ENCODE data around the gene VGLL3. TPM values are rescaled to one million over a fixed set of nuclear protein-coding genes. Genes with fewer than 3 reads are reported as not detected.
A peak's percentile ranks its signal among the peaks of the same experiment; 100 is the strongest.

The VGLL3 gene
- total RNA-seq, 1 experiment from 2014 or later, result 0.15 TPM

- CTCF ChIA-PET, result no interaction called here
- POLR2A ChIA-PET, result no interaction called here
- Histone ChIP-seq H3K9me3 (ENCODE audit: control insufficient read depth, insufficient read depth, low read depth, low read length) (no peaks in the 10 kb centered on the region), H3K4me1 (ENCODE audit: control insufficient read depth, insufficient read depth, low read length) (no peaks in the 10 kb centered on the region; the same call in 1 of the 2 replicates), H3K36me3 (ENCODE audit: control insufficient read depth, insufficient read depth, low read length) (no peaks in the 10 kb centered on the region), H3K27ac (ENCODE audit: low read length) (no peak overlapping the region), H3K27me3 (ENCODE audit: control insufficient read depth, insufficient read depth, low read length) (peaks cover 4% of the 10 kb centered on the region), H3K4me3 (ENCODE audit: low read depth in 2 of 2, low read length in 2 of 2) (peak overlapping the region; percentile 41 to 61)
- TF ChIP-seq POLR2AphosphoS5 (IDR thresholded peaks at IDR 0.05; ENCODE audit: low read depth, low read length) (no peak), REST (IDR thresholded peaks at IDR 0.05; ENCODE audit: insufficient read depth in 1 of 2, low read depth in 2 of 2, low read length in 1 of 2) (no peak), TCF7L2 (IDR thresholded peaks at IDR 0.05; ENCODE audit: low read depth, low read length) (no peak), SIN3A (IDR thresholded peaks at IDR 0.05; ENCODE audit: borderline replicate concordance, insufficient read depth, low read depth, low read length) (no peak), CTCF (IDR thresholded peaks at IDR 0.05) (no peak)
- in situ Hi-C loops (cut with HindIII; ENCODE audit: low pct_unique_long_range_greater_than_20kb, low sequenced_read_pairs) (no loop called here), intact Hi-C loops (cut with micrococcal nuclease; ENCODE audit: unreplicated experiment) (no loop called here)
- DNase-seq (ENCODE audit: low read depth, low spot score), result no peak
- no peak for ATAC-seq
- BruUV-seq (replicated peaks), result no TSS peak
These were observed 500 bp upstream of the VGLL3 start for GRCh38 chr3:86991482-86991815.

GRCh38 chr3:86990012-86990733, 776 bp downstream of the VGLL3 start:
- H3K36me3 ChIP-seq (ENCODE audit: control insufficient read depth, insufficient read depth, low read length), result no peaks in the 10 kb centered on the region
- ATAC-seq (peak; percentile 62), DNase-seq (ENCODE audit: low read depth, low spot score) (no peak)
- no peaks in the 10 kb centered on the region for H3K9me3 ChIP-seq (ENCODE audit: control insufficient read depth, insufficient read depth, low read depth, low read length)
- TF ChIP-seq TCF7L2 (IDR thresholded peaks at IDR 0.05; ENCODE audit: low read depth, low read length) (no peak), SIN3A (IDR thresholded peaks at IDR 0.05; ENCODE audit: borderline replicate concordance, insufficient read depth, low read depth, low read length) (no peak), CTCF (IDR thresholded peaks at IDR 0.05) (no peak), REST (IDR thresholded peaks at IDR 0.05; ENCODE audit: insufficient read depth in 1 of 2, low read depth in 2 of 2, low read length in 1 of 2) (no peak), POLR2AphosphoS5 (IDR thresholded peaks at IDR 0.05; ENCODE audit: low read depth, low read length) (no peak)
- in situ Hi-C loops (cut with HindIII; ENCODE audit: low pct_unique_long_range_greater_than_20kb, low sequenced_read_pairs), result no loop called here
- intact Hi-C loops (cut with micrococcal nuclease; ENCODE audit: unreplicated experiment), result no loop called here
- no peaks in the 10 kb centered on the region; the same call in 1 of the 2 replicates for H3K4me1 ChIP-seq (ENCODE audit: control insufficient read depth, insufficient read depth, low read length)
- H3K4me3 ChIP-seq (ENCODE audit: low read depth in 2 of 2, low read length in 2 of 2), result peak overlapping the region; percentile 41 to 61
- CTCF ChIA-PET, result no interaction called here
- POLR2A ChIA-PET, result no interaction called here
- no TSS peak for BruUV-seq (replicated peaks)
- no peak overlapping the region for H3K27ac ChIP-seq (ENCODE audit: low read length)
- peaks cover 4% of the 10 kb centered on the region for H3K27me3 ChIP-seq (ENCODE audit: control insufficient read depth, insufficient read depth, low read length)
